GM12873 (cell line): ENCODE measurements around the gene PNPLA7.

Experiments used
- CTCF ChIP-seq: IDR thresholded peaks from 2 replicates; pipeline ENCODE4 v1.5.1; 2012; ENCODE audit warnings: low read depth, mild to moderate bottlenecking, moderate library complexity, low read length, control low read depth; ENCODE audit not compliant: insufficient read depth; ENCODE audit errors: missing control alignments

The PNPLA7 gene

GRCh38 chr9:137580954-137581322, 30.7 kb upstream of the PNPLA7 start:
- TF ChIP-seq CTCF, result no peak

GRCh38 chr9:137580209-137580953, 30.2 kb upstream of the PNPLA7 start:
- TF ChIP-seq CTCF, result no peak

GRCh38 chr9:137579259-137579604, 29.0 kb upstream of the PNPLA7 start:
- no peak for TF ChIP-seq CTCF

GRCh38 chr9:137578518-137579258, 28.5 kb upstream of the PNPLA7 start, which contains the start of gene DPH7:
Gene DPH7 (minus strand): TSS chr9:137578925. CDS start chr9:137578777, 148 bp downstream.
- peak; percentile 89 for TF ChIP-seq CTCF

GRCh38 chr9:137575716-137576411, 25.7 kb upstream of the PNPLA7 start:
- no peak for TF ChIP-seq CTCF

- TF ChIP-seq CTCF, result no peak
Measured at GRCh38 chr9:137575364-137575715, 25.1 kb upstream of the PNPLA7 start.

GRCh38 chr9:137574192-137574591, 24.0 kb upstream of the PNPLA7 start:
- TF ChIP-seq CTCF, result no peak
